ENCODE data around the gene MSX1. TPM values are rescaled to one million over a fixed set of nuclear protein-coding genes. Genes with fewer than 3 reads are reported as not detected.

Gene MSX1
- total RNA-seq, 2 experiments from 2014 or later: 0.12 TPM; not detected in 1

- Mint-ChIP-seq H3K4me1 (peaks cover 23% of the 10 kb centered on the region), H3K27ac (peak overlapping the region; percentile 43), H3K27me3 (peaks cover 84% of the 10 kb centered on the region), H3K4me3 (no peak overlapping the region), H3K36me3 (peaks cover 7% of the 10 kb centered on the region), H3K9me3 (ENCODE audit: low read depth) (no peaks in the 10 kb centered on the region)
- no peak for DNase-seq
- ATAC-seq: no peak
- CTCF ChIA-PET: no interaction called here
Measured at GRCh38 chr4:4857809-4858508, 1.5 kb upstream of the MSX1 start.

GRCh38 chr4:4858527-4859324 lies 739 bp upstream of the MSX1 start:
- no peak overlapping the region for H3K4me3 Mint-ChIP-seq

GRCh38 chr4:4859799-4860599 lies 534 bp downstream of the MSX1 start:
- Mint-ChIP-seq H3K36me3 (peaks cover 9% of the 10 kb centered on the region), H3K9me3 (ENCODE audit: low read depth) (no peaks in the 10 kb centered on the region), H3K27me3 (peaks cover 83% of the 10 kb centered on the region), H3K4me1 (peaks cover 15% of the 10 kb centered on the region), H3K27ac (no peak overlapping the region), H3K4me3 (peak overlapping the region; percentile 54)
- ATAC-seq: peak; percentile 20
- DNase-seq: no peak
- CTCF ChIA-PET: no interaction called here

More at GRCh38 chr4:4858527-4859324, 739 bp upstream of the MSX1 start:
- Mint-ChIP-seq H3K4me1 (peaks cover 17% of the 10 kb centered on the region), H3K27me3 (peaks cover 80% of the 10 kb centered on the region), H3K36me3 (peaks cover 9% of the 10 kb centered on the region), H3K27ac (peak overlapping the region; percentile 34), H3K9me3 (ENCODE audit: low read depth) (no peaks in the 10 kb centered on the region)
- DNase-seq: no peak
- no peak for ATAC-seq
- CTCF ChIA-PET: no interaction called here

- ATAC-seq: no peak
- CTCF ChIA-PET: no interaction called here
- peak overlapping the region; percentile 49 for H3K27ac Mint-ChIP-seq
- H3K9me3 Mint-ChIP-seq (ENCODE audit: low read depth): no peaks in the 10 kb centered on the region
- peaks cover 81% of the 10 kb centered on the region for H3K27me3 Mint-ChIP-seq
- H3K36me3 Mint-ChIP-seq: peaks cover 9% of the 10 kb centered on the region
- DNase-seq: no peak
- peaks cover 13% of the 10 kb centered on the region for H3K4me1 Mint-ChIP-seq
- H3K4me3 Mint-ChIP-seq: peak overlapping the region; percentile 54
Measured at GRCh38 chr4:4860600-4861389, 1.3 kb downstream of the MSX1 start.

GRCh38 chr4:4861390-4862018 lies 2.0 kb downstream of the MSX1 start:
- no peak overlapping the region for H3K27ac Mint-ChIP-seq
- H3K4me1 Mint-ChIP-seq: peaks cover 16% of the 10 kb centered on the region
- H3K36me3 Mint-ChIP-seq: peaks cover 8% of the 10 kb centered on the region
- DNase-seq: no peak
- peaks cover 81% of the 10 kb centered on the region for H3K27me3 Mint-ChIP-seq
- H3K9me3 Mint-ChIP-seq (ENCODE audit: low read depth): no peaks in the 10 kb centered on the region
- CTCF ChIA-PET: no interaction called here
- ATAC-seq: no peak
- no peak overlapping the region for H3K4me3 Mint-ChIP-seq

- ATAC-seq: no peak
- no peak overlapping the region for H3K4me3 Mint-ChIP-seq
- CTCF ChIA-PET: no interaction called here
Measured at GRCh38 chr4:4862071-4862551, 2.6 kb downstream of the MSX1 start.

GRCh38 chr4:4862665-4863482 lies 3.4 kb downstream of the MSX1 start:
- H3K27ac Mint-ChIP-seq: peak overlapping the region; percentile 47
- CTCF ChIA-PET: no interaction called here
- no peak overlapping the region for H3K4me3 Mint-ChIP-seq
- no peaks in the 10 kb centered on the region for H3K9me3 Mint-ChIP-seq (ENCODE audit: low read depth)
- peaks cover 14% of the 10 kb centered on the region for H3K4me1 Mint-ChIP-seq
- peaks cover 5% of the 10 kb centered on the region for H3K36me3 Mint-ChIP-seq
- peaks cover 74% of the 10 kb centered on the region for H3K27me3 Mint-ChIP-seq
- ATAC-seq: no peak
- DNase-seq: no peak

More at GRCh38 chr4:4862071-4862551, 2.6 kb downstream of the MSX1 start:
- no peak for DNase-seq
- Mint-ChIP-seq H3K27me3 (peaks cover 82% of the 10 kb centered on the region), H3K9me3 (ENCODE audit: low read depth) (no peaks in the 10 kb centered on the region), H3K36me3 (peaks cover 6% of the 10 kb centered on the region), H3K4me1 (peaks cover 15% of the 10 kb centered on the region), H3K27ac (no peak overlapping the region)

GRCh38 chr4:4864443-4864939 lies 5.0 kb downstream of the MSX1 start:
- CTCF ChIA-PET: no interaction called here
- no peak overlapping the region for H3K27ac Mint-ChIP-seq

GRCh38 chr4:4864940-4865704 lies 5.7 kb downstream of the MSX1 start:
- no peak overlapping the region for H3K27ac Mint-ChIP-seq
- peaks cover 8% of the 10 kb centered on the region for H3K36me3 Mint-ChIP-seq
- H3K4me3 Mint-ChIP-seq: no peak overlapping the region
- H3K4me1 Mint-ChIP-seq: peaks cover 14% of the 10 kb centered on the region
- ATAC-seq (no peak), DNase-seq (no peak)
- peaks cover 78% of the 10 kb centered on the region for H3K27me3 Mint-ChIP-seq
- CTCF ChIA-PET: no interaction called here
- H3K9me3 Mint-ChIP-seq (ENCODE audit: low read depth): no peaks in the 10 kb centered on the region

More at GRCh38 chr4:4864443-4864939, 5.0 kb downstream of the MSX1 start:
- H3K36me3 Mint-ChIP-seq: peaks cover 5% of the 10 kb centered on the region
- H3K4me3 Mint-ChIP-seq: no peak overlapping the region
- H3K27me3 Mint-ChIP-seq: peaks cover 71% of the 10 kb centered on the region
- DNase-seq (no peak), ATAC-seq (no peak)
- peaks cover 14% of the 10 kb centered on the region for H3K4me1 Mint-ChIP-seq
- H3K9me3 Mint-ChIP-seq (ENCODE audit: low read depth): no peaks in the 10 kb centered on the region

GRCh38 chr4:4865705-4866123 lies 6.2 kb downstream of the MSX1 start:
- peak overlapping the region; percentile 52 for H3K27ac Mint-ChIP-seq

GRCh38 chr4:4866124-4866865 lies 6.8 kb downstream of the MSX1 start:
- Mint-ChIP-seq H3K4me1 (peaks cover 9% of the 10 kb centered on the region), H3K36me3 (peaks cover 8% of the 10 kb centered on the region), H3K4me3 (no peak overlapping the region), H3K27ac (peak overlapping the region; percentile 52), H3K9me3 (ENCODE audit: low read depth) (no peaks in the 10 kb centered on the region), H3K27me3 (peaks cover 80% of the 10 kb centered on the region)
- CTCF ChIA-PET: no interaction called here
- ATAC-seq: no peak
- no peak for DNase-seq

More at GRCh38 chr4:4865705-4866123, 6.2 kb downstream of the MSX1 start:
- Mint-ChIP-seq H3K36me3 (peaks cover 9% of the 10 kb centered on the region), H3K4me1 (peaks cover 11% of the 10 kb centered on the region), H3K27me3 (peaks cover 80% of the 10 kb centered on the region), H3K4me3 (no peak overlapping the region), H3K9me3 (ENCODE audit: low read depth) (no peaks in the 10 kb centered on the region)
- no peak for DNase-seq
- ATAC-seq: no peak
- CTCF ChIA-PET: no interaction called here
